Hematopoietic multipotent progenitor cell treated with erythropoietin and hydrocortisone succinate and interleukin-3 and kit ligand, for 6 days (in vitro differentiated cells): ENCODE measurements around the gene HRAS.

Experiments
- DNase-seq: peaks from one replicate; pipeline ENCODE4 v3.0.0-alpha.2; 2015

HRAS gene

DNA sequence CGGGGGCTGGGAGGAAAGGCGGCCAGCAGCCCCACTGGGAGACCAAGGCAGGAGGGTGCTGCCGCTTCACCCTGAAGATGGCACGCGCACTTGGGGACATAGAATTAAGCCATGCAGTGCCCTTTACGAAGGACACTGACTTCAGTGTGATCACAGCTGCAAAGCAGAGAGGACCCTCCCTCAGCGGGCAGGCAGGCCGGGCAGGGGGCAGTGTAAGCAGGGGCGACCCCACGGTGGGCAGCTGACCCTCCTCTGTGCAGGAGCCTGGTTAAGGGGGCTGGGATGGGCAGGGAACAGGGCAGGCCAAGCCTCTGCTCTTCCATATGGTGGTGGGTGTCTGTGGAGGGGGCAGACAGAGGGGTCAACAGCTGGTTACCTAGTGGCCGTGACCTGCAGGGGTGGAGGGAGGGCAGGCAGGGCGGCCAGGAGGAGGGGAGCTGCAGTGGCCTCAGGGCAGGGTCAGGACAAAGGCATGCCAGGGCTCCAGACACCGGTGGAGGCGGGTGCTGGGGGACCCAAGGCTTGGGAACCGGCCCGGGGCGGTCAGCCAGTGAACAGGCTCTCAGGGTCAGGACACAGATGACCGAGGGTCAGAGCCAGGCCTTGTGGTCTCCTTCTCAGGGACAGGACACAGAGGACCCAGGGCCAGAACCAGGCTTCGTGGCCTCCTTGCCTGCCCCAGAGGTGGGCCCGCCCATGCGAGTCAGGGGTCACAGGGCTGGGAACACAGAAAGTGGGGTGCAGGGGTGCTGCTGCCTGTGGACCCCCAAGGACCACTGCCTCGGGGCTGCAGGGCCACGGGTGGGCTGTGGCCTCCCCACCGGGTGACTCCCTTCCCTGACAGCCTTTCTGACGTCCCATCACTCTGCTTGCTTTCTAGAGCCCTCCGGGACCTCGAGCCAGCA, 18.0 kb upstream of the HRAS start:
- no peak for DNase-seq

DNA sequence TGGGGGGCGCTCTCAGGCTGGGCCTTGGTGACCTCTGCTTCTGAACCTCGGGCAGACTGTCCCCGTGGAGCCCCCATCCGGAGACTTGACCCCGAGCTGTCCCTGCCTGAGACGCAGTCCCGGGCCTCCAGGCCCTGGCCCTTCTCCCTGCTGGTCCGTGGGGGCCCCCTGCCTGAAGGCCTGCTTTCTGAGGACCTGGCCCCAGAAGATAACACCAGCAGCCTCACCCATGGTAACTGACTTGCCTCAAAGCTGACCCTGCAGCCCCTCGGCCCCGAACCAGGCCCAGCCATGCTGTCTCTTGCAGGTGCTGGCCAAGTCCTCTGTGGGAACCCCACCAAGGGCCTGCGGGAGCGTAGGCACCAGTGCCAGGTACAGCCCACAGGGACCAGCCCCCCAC, 16.2 kb upstream of the HRAS start:
- DNase-seq = no peak

DNA sequence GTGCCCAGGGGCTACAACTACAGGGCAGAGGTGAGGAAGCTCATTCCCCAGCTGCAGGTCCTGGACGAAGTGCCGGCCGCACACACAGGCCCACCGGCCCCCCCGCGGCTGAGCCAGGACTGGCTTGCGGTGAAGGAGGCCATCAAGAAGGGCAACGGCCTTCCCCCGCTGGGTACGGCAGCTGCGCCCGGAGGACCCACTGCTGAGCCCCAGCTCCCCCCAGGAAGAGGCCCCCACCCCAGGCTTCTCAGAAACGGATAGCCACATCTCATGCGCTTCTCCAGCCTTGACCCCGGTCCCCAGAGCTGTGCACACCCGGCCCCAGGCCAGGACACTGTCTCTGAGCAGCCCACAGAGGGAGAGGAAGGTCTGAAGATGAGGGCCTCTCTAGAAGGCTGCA, 15.8 kb upstream of the HRAS start:
- DNase-seq = no peak

DNA sequence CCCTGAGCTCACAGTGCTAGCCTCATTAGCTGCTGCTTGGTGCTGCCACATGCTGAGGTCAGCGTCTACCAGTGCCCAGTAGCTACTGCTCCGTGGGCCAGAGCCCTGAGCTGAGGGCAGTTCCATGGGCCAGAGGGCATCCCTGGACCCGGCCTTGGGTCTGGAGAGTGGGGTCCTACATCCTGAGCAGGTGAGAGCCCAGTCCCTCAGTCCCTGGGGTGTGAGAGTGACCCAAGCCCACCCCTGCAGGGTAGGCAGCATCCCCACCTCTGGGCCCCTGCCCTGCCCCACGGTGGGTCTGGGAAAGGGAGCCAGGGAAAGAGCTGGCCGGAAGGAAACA, 15.3 kb upstream of the HRAS start:
- no peak for DNase-seq

DNA sequence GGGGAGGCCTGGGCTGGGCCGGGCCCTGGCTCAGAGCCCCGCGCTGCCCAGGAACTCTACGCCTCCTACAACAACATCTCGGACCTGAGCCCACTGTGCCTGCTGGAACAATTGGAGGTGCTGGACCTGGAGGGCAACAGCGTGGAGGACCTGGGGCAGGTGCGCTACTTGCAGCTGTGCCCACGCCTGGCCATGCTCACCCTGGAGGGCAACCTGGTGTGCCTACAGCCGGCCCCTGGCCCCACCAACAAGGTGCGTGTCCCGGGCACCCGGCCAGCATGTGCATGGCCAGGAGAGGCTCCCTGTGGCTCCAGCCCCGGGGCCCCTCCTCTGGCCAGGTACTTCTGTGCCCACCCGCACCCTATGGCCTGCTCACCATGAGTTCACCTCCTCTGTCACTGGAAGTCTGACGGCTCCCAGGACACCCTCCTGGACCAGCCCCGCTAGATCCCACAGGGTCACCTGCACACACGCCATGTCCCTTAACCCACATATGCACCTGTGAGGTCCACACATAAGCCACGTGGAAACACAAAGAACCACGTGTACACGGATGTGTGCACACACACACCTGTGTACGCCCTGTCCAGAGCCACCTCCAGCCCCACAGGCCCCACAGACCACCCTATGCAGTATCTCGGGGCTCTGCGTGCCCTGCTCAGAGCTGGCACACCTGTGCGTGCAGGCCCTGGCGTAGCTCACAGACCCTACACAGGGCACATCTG, 14.8 kb upstream of the HRAS start:
- no peak for DNase-seq

DNA sequence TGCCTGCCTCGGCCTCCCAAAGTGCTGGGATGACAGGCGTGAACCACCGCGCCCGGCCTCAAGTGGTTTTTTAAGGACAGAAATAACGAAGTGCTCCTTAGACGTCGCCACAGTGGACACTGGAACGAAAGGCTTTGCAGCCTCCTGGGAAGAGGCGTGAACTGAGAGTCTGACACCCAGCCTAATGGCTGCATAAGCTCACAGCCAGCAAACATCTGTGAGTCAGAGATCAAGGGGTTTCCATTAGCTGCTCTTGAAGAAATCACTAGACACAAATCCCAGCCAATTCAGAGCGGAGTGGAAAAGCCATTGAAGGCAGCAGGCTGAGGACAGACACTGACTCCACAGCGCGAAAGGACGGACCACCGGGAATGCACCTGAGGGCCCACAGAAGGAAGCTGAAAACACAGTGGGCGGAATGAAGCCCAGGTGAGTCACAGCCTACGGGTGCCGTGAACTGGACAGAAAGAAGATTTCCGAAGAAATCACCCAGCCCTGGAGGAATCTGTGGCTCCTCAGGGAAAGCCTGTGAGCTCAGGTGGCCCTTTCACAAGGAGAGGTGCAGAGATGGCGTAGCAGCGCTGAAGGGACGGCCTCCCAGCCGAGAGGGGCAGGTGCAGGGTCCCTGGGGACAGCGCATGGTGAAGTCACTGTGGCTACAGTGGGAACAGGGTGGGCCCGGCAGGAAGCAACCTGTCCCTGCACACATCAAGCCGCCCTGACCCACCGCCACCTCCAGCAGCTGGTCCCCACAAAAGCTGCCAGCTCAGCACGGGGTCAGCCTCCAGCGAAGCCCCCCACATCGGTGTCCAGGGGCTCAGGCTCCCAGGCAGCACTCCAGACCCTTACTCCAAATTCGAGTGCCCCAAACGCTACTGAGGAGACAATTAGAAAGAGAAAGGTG, 13.6 kb upstream of the HRAS start:
- no peak for DNase-seq

DNA sequence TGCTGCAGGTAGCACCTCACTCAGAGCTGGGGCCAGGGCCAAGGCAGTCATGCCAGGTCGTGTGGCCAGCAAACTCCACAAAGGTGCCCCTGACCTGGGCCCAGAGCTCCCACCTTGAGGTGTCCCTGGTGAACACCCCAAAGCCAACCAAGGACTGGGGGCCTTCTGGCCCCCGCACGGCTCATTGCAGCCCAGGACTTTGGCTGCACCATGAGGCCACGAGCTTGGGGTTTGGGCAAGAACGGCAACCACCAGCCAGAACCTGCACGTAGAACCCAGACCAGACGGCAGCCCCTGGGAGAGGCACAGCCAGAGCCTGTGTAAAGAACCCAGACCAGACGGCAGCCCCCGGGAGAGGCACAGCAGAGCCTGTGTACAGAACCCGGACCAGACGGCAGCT, 9.8 kb upstream of the HRAS start:
- DNase-seq = no peak

DNA sequence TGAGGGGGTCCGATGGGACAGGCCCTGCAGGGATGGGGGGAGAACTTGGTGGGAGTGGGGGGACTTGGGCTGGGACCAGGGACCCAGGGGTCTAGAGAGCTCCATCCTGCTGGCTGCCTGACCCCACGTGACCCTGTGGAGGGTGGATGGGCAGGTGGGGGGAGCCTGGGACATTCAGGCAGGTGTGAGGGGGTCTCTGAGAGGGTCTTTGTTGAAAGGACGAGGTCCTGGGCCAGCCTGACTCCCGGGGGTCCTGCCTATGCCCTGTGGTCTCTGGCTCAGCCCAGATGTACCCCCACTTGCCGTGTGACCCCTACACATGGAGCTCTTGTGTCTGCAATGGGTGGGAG, 9.4 kb upstream of the HRAS start:
- no peak for DNase-seq

DNA sequence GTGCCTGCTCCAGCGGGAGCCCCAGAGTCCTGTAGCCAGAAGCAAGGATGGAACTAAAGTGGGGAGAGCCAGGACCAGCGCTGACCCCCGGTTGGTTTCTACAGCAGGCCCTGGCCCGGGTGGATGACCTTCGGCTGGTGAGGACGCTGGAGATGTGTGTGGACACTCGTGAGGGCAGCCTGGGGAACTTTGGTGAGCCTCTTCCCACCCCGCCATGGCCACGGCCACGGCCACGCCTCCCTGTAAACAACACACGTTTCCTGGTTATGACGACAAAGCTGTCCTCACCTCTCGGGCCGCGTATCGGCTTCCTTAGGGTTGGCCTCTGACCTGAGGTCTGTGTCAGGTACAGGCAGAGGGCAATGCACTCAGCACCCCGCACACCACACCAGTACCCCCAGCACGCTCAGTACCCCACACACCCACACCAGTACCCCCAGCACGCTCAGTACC, 6.1 kb upstream of the HRAS start:
- no peak for DNase-seq

DNA sequence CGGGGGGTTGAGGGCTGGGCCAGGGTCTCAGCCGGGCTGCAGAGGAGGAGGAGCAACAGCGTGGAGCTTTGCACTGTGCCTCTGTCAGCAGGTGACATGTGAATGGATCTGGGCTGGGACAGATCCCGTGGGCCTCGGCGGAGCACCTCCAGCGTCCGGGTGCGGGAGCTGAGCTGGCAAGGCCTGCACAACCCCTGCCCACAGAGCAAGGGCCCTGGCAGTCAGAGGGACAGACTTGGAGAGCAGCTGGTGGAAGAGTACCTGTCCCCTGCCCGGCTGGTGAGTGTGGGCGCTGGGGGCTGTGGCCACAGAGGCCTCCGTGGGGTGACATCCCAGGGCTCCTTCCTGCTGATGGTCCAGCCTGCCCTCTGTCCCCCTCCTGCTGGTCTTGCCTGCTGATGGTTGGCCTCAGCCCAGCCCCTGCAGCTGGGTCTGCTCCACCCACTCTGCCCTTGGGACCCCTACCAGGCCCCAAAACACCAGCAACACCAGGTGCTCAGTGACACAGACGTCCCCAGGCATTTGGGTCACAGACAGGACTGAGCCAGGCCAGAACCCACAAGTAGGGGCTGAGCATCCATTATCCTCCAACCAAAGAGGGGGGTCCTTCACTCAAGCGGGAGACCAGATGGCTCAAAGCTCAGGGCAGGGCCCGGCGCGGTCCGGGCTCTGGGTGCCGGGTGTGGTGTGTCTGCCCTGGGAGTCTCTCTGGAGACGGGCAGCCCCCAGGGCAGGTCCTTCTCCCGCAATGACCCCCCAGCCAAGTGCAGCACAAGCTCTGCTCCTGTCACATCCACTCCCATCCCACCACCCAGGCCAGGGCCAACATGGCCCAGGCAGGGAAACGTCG, 5.4 kb upstream of the HRAS start:
- no peak for DNase-seq

DNA sequence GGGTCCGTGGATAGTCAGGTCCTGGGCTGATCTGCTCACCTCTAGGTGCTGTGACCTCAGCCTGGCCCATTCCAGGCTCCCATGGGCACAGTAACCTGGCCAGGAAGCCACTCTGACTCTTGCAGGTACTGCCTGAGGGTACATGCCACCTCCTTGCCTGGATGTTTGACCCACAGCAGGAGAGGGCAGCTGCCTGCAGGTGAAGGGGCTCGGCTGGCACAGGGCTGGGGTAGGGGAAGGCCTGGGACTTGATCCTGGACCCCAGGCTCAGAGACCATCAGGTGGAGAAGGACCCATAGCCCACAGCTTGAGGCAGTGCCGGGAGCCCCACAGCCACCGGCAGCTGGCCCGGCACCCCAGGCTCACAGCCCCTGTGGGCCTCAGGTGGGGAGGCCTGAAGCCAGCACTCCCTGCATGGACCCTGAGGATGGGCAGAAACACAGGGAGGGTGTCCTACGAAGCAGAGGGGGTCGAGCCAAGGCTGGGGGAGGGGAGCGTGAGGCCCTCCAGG, 4.7 kb upstream of the HRAS start:
- no peak for DNase-seq

DNA sequence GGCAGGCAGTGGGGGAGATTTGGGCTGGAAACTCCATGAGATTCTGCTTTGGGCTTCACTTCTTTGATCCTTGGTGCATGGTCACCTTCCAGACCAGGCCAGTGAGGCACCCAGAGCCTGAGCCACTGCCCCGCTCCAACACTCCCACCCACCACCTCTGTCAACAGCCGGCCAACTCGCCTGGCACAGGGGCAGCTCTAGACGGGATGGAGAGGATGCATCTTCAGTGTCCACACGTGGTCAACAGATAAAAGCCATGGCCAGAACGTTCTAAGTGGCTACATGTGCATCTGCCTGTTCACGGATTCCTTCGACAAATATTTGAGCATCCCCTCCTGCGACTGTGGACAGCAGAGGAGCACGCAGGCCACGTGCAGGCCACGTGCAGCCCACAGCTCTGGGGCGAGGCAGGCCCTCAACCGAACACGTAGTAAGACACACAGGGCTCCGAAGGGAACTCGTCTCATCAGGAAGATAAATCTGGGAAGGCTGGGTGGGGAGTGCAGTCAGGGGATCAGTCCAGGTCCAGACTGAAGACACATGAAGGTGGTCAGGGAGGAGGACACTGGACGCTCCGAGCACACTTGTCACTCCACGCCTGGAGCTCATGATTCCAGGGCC, 3.2 kb upstream of the HRAS start:
- DNase-seq = no peak

DNA sequence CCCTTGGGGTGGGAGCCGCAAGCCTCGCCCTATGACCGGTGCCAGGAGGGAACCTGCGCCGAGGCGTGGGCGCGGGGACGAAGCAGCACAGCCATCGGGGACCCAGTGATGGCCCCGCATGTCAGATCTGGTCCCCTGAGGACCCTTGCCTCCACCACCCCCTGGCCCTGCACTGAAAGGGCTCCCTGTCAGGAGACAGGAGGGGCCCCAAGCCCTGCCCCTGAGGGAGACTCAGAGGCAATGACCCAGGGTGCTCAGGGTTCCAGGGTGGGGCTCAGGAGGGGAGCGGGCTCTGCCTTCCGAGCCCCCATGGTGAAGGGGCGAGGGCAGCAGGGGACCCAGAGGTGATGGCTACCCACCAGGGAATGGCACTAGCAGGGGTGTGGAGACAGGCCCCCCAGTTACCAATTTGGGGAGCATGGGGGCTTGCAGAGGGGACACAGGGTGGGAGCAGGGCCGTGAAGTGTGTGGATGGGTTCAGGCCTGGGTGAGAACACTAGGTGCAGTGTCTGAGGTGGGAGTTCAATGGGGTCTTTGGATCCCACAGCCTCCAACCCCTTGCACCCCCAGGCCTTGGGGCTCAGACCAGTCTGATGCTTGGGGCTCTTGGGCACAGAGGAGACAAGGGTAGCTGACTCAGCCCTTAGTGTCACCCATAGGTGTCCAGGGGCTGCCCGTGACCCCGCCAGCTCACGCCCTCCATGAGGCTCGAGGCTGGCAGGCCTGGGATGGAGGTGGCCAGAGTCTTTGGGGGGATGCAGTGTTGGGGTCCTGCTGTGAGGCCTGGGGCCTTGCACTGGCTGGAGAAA, 2.5 kb upstream of the HRAS start:
- no peak for DNase-seq

DNA sequence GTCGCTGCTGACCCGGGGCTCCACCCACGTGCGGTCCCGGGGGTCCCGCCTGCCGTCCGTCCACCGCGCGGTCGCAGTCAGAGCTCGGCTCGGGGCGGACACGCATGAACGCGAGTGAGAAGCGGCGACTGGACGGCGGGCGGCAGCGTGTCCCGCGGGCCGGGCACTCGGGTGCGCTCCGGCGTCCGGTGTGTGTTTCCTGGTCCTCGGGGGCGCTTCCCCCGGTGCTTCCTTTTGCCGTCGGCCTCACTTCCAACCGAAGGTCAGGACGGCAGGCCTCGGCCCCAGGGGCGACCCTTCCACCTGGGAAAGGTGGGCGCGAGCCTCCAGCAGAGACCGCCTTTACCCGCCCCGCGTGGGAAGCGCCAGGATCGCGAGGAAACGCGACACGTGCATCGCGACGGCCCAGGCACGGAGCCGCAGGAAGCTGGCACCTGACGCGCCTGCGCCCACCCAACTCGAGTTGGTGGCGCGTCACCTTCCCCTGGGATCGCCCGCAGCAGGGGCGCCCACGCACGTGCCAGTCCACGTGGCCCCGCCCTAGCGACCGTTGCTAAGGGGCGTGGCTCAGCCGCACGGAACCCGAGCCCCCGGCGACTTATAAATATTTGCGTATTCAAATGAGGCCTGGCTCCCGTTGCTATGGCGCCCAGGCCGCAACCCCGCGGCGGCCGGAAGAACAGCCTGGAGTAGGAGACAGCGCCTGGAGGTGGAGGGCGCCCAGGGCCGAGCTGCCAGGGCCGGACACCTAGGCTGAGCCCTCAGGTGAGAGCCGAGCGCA, 1.7 kb upstream of the HRAS start, which contains the start of gene LRRC56:
Gene LRRC56 (plus strand): TSS at position 687 of the 781 bp plus-strand sequence. CDS start 3,158 bp downstream, outside the sequence.
- DNase-seq = peak; percentile 93

DNA sequence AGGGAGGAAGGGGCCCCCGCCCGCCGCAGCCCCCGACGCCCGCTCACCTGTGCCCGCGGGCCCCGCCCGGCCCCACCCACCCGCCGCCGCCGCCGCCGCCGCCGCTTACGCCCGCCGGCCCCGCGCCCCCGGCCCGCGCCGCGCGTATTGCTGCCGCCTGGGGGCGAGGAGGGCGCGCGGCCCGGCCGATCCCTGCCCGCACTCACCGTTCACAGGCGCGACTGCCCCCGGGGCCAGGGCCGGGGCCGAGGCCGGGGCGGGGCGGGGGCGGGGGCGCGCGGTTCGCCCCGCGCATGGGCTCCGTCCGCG, 212 bp downstream of the HRAS start:
- no peak for DNase-seq

DNA sequence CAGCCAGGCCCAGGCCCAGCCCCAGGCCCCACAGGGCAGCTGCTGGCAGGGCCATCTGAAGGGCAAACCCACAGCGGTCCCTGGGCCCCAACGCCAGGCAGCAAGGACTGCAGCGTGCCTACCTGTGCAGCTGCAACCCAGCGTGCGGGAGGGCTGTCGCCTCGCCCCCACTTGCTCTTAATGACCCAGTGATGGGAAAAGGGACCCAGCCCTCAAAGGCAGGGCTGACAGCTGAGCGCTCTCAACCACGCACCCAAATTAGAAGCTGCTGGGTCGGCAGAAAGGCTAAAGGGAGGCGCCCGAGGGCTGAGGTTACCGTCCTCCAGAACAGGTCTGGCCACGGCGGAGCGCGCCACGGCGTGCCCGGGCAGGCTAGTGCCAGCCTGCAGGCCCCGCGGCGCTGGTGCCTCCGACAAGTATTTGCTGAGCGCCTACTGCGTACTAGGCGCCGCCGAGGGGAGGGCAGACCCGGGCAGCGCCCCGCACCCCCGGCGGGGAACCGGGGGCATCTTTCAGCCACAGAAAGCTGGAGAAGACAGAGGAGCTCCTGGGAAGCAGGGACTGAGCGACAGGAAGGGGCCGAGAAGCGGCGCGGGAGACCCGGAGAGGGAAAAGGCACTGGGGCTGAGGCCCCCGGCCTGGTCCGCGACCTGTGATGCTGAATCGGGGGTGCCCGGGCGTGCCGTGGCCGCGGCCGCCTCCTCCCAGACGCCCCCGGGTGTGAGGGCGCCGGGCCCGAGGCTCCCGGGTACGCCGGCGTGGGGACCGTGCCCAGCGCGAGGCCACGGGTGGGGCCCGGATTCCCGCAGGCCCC, 773 bp downstream of the HRAS start:
- peak; percentile 62 for DNase-seq

DNA sequence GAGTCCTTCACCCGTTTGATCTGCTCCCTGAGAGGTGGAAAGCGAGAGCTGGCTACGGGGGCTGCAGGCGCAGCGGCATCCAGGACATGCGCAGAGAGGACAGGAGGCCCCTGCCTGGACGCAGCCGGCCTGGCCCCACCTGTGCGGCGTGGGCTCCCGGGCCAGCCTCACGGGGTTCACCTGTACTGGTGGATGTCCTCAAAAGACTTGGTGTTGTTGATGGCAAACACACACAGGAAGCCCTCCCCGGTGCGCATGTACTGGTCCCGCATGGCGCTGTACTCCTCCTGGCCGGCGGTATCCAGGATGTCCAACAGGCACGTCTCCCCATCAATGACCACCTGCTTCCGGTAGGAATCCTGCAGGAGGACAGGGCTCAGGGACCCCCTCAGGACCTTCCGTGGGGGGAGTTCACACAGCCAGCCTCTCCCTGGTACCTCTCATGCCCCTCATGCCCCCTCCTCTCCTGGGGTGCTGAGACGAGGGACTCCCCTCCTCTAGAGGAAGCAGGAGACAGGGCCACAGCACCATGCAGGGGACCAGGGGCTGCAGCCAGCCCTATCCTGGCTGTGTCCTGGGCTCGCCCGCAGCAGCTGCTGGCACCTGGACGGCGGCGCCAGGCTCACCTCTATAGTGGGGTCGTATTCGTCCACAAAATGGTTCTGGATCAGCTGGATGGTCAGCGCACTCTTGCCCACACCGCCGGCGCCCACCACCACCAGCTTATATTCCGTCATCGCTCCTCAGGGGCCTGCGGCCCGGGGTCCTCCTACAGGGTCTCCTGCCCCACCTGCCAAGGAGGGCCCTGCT, 1.6 kb downstream of the HRAS start:
- no peak for DNase-seq

DNA sequence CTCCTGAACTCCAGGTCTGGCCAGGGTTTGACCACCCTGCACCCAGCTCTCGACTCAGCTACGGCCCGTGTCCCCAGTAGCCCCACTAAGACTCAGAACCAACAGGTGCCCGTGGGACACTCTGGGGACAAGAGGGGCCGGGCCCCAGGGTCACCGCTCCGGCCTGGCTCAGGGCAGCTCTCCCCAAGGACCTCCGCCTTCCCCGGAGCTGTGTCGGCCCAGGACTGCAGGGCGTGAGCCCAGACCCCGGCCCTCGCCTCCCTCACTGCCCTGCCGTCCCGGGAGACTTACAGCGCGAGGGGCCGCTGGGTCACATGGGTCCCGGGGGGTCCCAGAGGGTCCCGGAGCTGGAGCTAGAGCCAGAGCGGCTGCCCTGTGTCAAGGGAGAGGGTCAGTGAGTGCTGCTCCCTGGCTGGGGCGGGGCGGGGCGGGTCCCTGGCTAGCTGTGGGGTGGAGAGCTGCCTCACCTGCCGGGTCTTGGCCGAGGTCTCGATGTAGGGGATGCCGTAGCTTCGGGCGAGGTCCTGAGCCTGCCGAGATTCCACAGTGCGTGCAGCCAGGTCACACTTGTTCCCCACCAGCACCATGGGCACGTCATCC, 2.3 kb downstream of the HRAS start:
- no peak for DNase-seq
